Thyroid gland (tissue), 4 donors: Measurements from ENCODE around the gene SMCHD1. TPM values are rescaled to one million over a fixed set of nuclear protein-coding genes. Genes with fewer than 3 reads are reported as not detected.

Experiments
- DNase-seq, 2 donors: peaks; one replicate each; pipeline ENCODE4 v3.0.0-alpha.2; 2019
- H3K27ac ChIP-seq, 3 donors: fragments of 200-600 bp; sonication (generic); 1 replicate in 2 of 3; 2 replicates in 1 of 3; pipeline ENCODE4 v1.5.1; 2016 to 2019; ENCODE audit warnings: mild to moderate bottlenecking in 1 of 3, moderate library complexity in 1 of 3
- H3K27me3 ChIP-seq: fragments of 200-600 bp; sonication (generic); one replicate; pipeline ENCODE4 v1.5.1; 2019
- H3K36me3 ChIP-seq, 2 donors: fragments of 200-600 bp; sonication (generic); one replicate each; pipeline ENCODE4 v1.5.1; 2016 to 2019
- H3K4me1 ChIP-seq, 2 donors: fragments of 200-600 bp; sonication (generic); one replicate each; pipeline ENCODE4 v1.5.1; 2017 to 2019
- H3K4me3 ChIP-seq, 3 donors: fragments of 200-600 bp; sonication (generic); replicated peaks in 1 of 3; 1 replicate in 2 of 3; 2 replicates in 1 of 3; pipeline ENCODE4 v1.5.1; 2016; ENCODE audit warnings: mild to moderate bottlenecking in 1 of 3
- H3K9me3 ChIP-seq: fragments of 200-600 bp; sonication (generic); one replicate; pipeline ENCODE4 v1.5.1; 2017
- CTCF ChIP-seq, 6 experiments: fragments of 200-600 bp in 3 of 6; fragments of 450-650 bp in 3 of 6; sonication (generic) in 3 of 6; IDR thresholded peaks; one replicate each; pipeline ENCODE4 v1.5.1; 2016 to 2019; ENCODE audit warnings: antibody characterized with exemption in 6 of 6, mild to moderate bottlenecking in 2 of 6, inconsistent platforms in 1 of 6, moderate library complexity in 1 of 6
- POLR2A ChIP-seq, 2 donors: fragments of 450-650 bp; IDR thresholded peaks; one replicate each; pipeline ENCODE4 v1.6.1; 2017; ENCODE audit warnings: antibody characterized with exemption in 2 of 2, mild to moderate bottlenecking in 2 of 2, moderate library complexity in 1 of 2
- WGBS, 2 donors: methylation state at CpG; one replicate each; pipeline ENCODE4 v1.1.5; 2017; 5-methylcytosine and 5-hydroxymethylcytosine counted together
- intact Hi-C: fragments of 100-400 bp; cut with DNase I; formaldehyde crosslinking; loops from one replicate; pipeline ENCODE4 v1.15.1; 2023
- total RNA-seq, 4 donors: library from RNA; depleted of rRNA; stranded (reverse); fragments of >200 nt; gene quantifications; one replicate each; pipeline ENCODE4 v1.2.3, GENCODE V29; 2016

SMCHD1 gene
- total RNA-seq, 4 donors from 2014 or later = 70.7 to 125 (median 76.8) TPM

- 82 to 91% methylated on average over 4 of the region's 4 CpGs for WGBS, 2 donors
- peaks cover 6 to 13% of the 10 kb centered on the region in 2 donors for H3K36me3 ChIP-seq
- no peak overlapping the region for H3K4me3 ChIP-seq
- no peak overlapping the region for H3K27ac ChIP-seq
- no peaks in the 10 kb centered on the region for H3K9me3 ChIP-seq
- intact Hi-C loops = no loop called here
- no peak for TF ChIP-seq POLR2A (IDR thresholded peaks at IDR 0.05)
- no peak for TF ChIP-seq CTCF (IDR thresholded peaks at IDR 0.05)
- no peaks in the 10 kb centered on the region for H3K27me3 ChIP-seq
- no peak for DNase-seq
- H3K4me1 ChIP-seq = no peaks in the 10 kb centered on the region
Observed at GRCh38 chr18:2697184-2697583, 41.7 kb downstream of the SMCHD1 start.

- no peak overlapping the region for H3K27ac ChIP-seq
- H3K9me3 ChIP-seq = no peaks in the 10 kb centered on the region
- intact Hi-C loops = no loop called here
- H3K4me1 ChIP-seq = no peaks in the 10 kb centered on the region
- no peak for DNase-seq
- TF ChIP-seq POLR2A (IDR thresholded peaks at IDR 0.05) (no peak), CTCF (IDR thresholded peaks at IDR 0.05) (no peak)
- H3K36me3 ChIP-seq = peaks cover 6 to 13% of the 10 kb centered on the region in 2 donors
- 65% methylated on average over 3 of the region's 3 CpGs for WGBS, 2 donors
- no peaks in the 10 kb centered on the region for H3K27me3 ChIP-seq
- no peak overlapping the region for H3K4me3 ChIP-seq
Observed at GRCh38 chr18:2699001-2699400, 43.5 kb downstream of the SMCHD1 start.

- Histone ChIP-seq H3K4me3 (no peak overlapping the region), H3K9me3 (no peaks in the 10 kb centered on the region), H3K27ac (no peak overlapping the region), H3K27me3 (no peaks in the 10 kb centered on the region), H3K4me1 (no peaks in the 10 kb centered on the region), H3K36me3 (peaks cover 19 to 28% of the 10 kb centered on the region in 2 donors)
- intact Hi-C loops = no loop called here
- no peak for TF ChIP-seq POLR2A (IDR thresholded peaks at IDR 0.05)
- TF ChIP-seq CTCF (IDR thresholded peaks at IDR 0.05) = no peak
- WGBS, 2 donors = 97 to 99% methylated on average over 2 of the region's 2 CpGs
- no peak for DNase-seq
Observed at GRCh38 chr18:2704541-2704940, 49.0 kb downstream of the SMCHD1 start.

GRCh38 chr18:2706903-2707302, 51.4 kb downstream of the SMCHD1 start:
- DNase-seq = no peak
- Histone ChIP-seq H3K4me1 (no peaks in the 10 kb centered on the region), H3K27ac (no peak overlapping the region), H3K9me3 (no peaks in the 10 kb centered on the region), H3K27me3 (no peaks in the 10 kb centered on the region), H3K4me3 (no peak overlapping the region), H3K36me3 (peaks cover 13 to 18% of the 10 kb centered on the region in 2 donors)
- TF ChIP-seq POLR2A (IDR thresholded peaks at IDR 0.05) = no peak
- TF ChIP-seq CTCF (IDR thresholded peaks at IDR 0.05) = no peak
- intact Hi-C loops = no loop called here
- WGBS, 2 donors = 91 to 95% methylated on average over 6 of the region's 6 CpGs

- intact Hi-C loops = no loop called here
- Histone ChIP-seq H3K27ac (no peak overlapping the region), H3K4me1 (no peaks in the 10 kb centered on the region), H3K36me3 (peaks cover 13 to 21% of the 10 kb centered on the region in 2 donors), H3K4me3 (no peak overlapping the region), H3K27me3 (no peaks in the 10 kb centered on the region), H3K9me3 (no peaks in the 10 kb centered on the region)
- no peak for DNase-seq
- WGBS, 2 donors = 92 to 95% methylated on average over 2 of the region's 2 CpGs
- no peak for TF ChIP-seq CTCF (IDR thresholded peaks at IDR 0.05)
- TF ChIP-seq POLR2A (IDR thresholded peaks at IDR 0.05) = no peak
Observed at GRCh38 chr18:2707551-2708168, 52.1 kb downstream of the SMCHD1 start.
